ENCODE measurements around the gene ZMYM4. TPM values are rescaled to one million over a fixed set of nuclear protein-coding genes. Genes with fewer than 3 reads are reported as not detected.

ZMYM4 gene
- polyA plus RNA-seq, 3 donors = 12.3 to 31.8 (median 26.0) TPM

DNA sequence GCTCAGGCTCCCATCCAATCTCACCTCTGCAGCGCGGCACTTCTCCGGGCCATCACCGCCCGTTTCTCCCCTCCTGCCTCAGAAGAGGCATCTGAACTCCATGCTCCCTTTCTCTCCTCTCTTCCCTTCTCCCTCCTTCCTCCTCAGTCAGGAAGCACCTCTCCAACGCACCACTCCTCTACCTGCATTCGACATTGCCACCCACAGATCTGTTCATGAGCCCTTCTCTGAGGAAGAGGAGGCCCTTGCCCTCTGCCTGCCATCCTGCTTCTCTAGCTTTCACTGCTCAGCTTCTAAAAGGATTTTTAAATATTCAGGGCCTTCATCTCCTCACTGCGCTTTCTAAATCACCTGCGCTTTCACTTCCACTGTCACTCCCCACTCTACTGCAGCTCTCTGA, 168.7 kb downstream of the ZMYM4 start:
- Mint-ChIP-seq H3K9me3 (peaks cover 0 to 1% (median 0%) of the 10 kb centered on the region in 7 donors), H3K27ac (peak overlapping the region in 5 of 7 donors; percentile 17 to 48 (median 32)), H3K36me3 (peaks cover 93 to 98% of the 10 kb centered on the region in 2 donors), H3K27me3 (ENCODE audit: low read depth in 3 of 3) (peaks cover 0 to 2% (median 2%) of the 10 kb centered on the region in 3 donors), H3K4me3 (no peak overlapping the region), H3K4me1 (peaks cover 16% of the 10 kb centered on the region)
- H4K20me1 ChIP-seq (ENCODE audit: insufficient read depth, low read length) = peaks cover 6% of the 10 kb centered on the region
- H3K9me3 ChIP-seq (replicated peaks in 1 of 2; ENCODE audit: control insufficient read depth in 1 of 2, insufficient read depth in 1 of 2, low read length in 2 of 2) = no peaks in the 10 kb centered on the region
- no peak overlapping the region for H3K4me3 ChIP-seq (replicated peaks in 1 of 3; ENCODE audit: low read depth in 2 of 3, low read length in 3 of 3)
- TF ChIP-seq, protein P1, sequence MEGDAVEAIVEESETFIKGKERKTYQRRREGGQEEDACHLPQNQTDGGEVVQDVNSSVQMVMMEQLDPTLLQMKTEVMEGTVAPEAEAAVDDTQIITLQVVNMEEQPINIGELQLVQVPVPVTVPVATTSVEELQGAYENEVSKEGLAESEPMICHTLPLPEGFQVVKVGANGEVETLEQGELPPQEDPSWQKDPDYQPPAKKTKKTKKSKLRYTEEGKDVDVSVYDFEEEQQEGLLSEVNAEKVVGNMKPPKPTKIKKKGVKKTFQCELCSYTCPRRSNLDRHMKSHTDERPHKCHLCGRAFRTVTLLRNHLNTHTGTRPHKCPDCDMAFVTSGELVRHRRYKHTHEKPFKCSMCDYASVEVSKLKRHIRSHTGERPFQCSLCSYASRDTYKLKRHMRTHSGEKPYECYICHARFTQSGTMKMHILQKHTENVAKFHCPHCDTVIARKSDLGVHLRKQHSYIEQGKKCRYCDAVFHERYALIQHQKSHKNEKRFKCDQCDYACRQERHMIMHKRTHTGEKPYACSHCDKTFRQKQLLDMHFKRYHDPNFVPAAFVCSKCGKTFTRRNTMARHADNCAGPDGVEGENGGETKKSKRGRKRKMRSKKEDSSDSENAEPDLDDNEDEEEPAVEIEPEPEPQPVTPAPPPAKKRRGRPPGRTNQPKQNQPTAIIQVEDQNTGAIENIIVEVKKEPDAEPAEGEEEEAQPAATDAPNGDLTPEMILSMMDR (IDR thresholded peaks at IDR 0.05) = no peak
- no peak overlapping the region for H2AFZ ChIP-seq (ENCODE audit: insufficient read depth, low read depth, low read length, poor library complexity, severe bottlenecking)
- H3K9ac ChIP-seq (ENCODE audit: insufficient read depth, low read length, poor library complexity, severe bottlenecking) = no peak overlapping the region
- peaks cover 20% of the 10 kb centered on the region for H3K79me2 ChIP-seq (ENCODE audit: insufficient read depth, low read length)
- H3K4me1 ChIP-seq (ENCODE audit: control insufficient read depth in 1 of 2, insufficient read depth in 2 of 2, low read length in 2 of 2) = peaks cover 5 to 6% of the 10 kb centered on the region in 2 donors
- peak overlapping the region in 1 of 2 donors; percentile 33 for H3K27ac ChIP-seq (ENCODE audit: low read depth in 1 of 2, low read length in 2 of 2)
- intact Hi-C loops (cut with micrococcal nuclease) = no loop called here
- WGBS (ENCODE audit: insufficient coverage) = 99% methylated on average over 7 of the region's 9 CpGs
- DNase-seq = no peak
- no peak overlapping the region for H3K4me2 ChIP-seq (replicated peaks; ENCODE audit: extremely low read depth, low read length, poor library complexity, severe bottlenecking)
- peaks cover 95 to 98% of the 10 kb centered on the region in 2 donors for H3K36me3 ChIP-seq (replicated peaks in 1 of 2; ENCODE audit: control insufficient read depth in 1 of 2, insufficient read depth in 2 of 2, low read length in 2 of 2)
- H3K27me3 ChIP-seq (ENCODE audit: control insufficient read depth in 2 of 2, insufficient read depth in 2 of 2, low read length in 2 of 2) = no peaks in the 10 kb centered on the region

DNA sequence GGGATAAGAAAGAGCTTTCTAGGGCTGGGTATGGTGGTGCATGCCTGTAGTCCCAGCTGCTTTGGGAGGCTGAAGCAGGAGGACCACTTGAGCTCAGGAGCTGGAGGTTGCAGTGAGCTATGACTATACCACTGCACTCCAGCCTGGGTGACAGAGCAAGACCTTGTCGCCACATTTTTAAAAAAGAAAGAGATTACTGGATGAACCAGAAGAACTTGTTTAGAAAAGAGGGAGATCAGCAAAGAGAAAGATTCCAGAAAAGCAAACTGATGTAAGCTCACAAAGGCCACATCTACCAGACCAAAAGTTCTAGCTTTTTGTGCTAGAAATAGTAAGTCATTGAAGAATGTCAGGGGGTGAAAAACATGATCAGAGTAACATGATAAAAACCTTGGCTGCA, 171.1 kb downstream of the ZMYM4 start:
- Mint-ChIP-seq H3K4me1 (peaks cover 23% of the 10 kb centered on the region), H3K27ac (peak overlapping the region in 3 of 7 donors; percentile 2 to 61 (median 12)), H3K27me3 (ENCODE audit: low read depth in 3 of 3) (no peaks in the 10 kb centered on the region), H3K9me3 (no peaks in the 10 kb centered on the region), H3K4me3 (no peak overlapping the region), H3K36me3 (peaks cover 77 to 83% of the 10 kb centered on the region in 2 donors)
- Histone ChIP-seq H3K27me3 (ENCODE audit: control insufficient read depth in 2 of 2, insufficient read depth in 2 of 2, low read length in 2 of 2) (no peaks in the 10 kb centered on the region), H3K27ac (ENCODE audit: low read depth in 1 of 2, low read length in 2 of 2) (peak overlapping the region in 1 of 2 donors; percentile 56), H2AFZ (ENCODE audit: insufficient read depth, low read depth, low read length, poor library complexity, severe bottlenecking) (no peak overlapping the region), H3K4me2 (replicated peaks; ENCODE audit: extremely low read depth, low read length, poor library complexity, severe bottlenecking) (no peak overlapping the region), H3K9ac (ENCODE audit: insufficient read depth, low read length, poor library complexity, severe bottlenecking) (no peak overlapping the region), H4K20me1 (ENCODE audit: insufficient read depth, low read length) (peaks cover 6% of the 10 kb centered on the region), H3K79me2 (ENCODE audit: insufficient read depth, low read length) (peaks cover 31% of the 10 kb centered on the region), H3K4me1 (ENCODE audit: control insufficient read depth in 1 of 2, insufficient read depth in 2 of 2, low read length in 2 of 2) (peaks cover 28 to 29% of the 10 kb centered on the region in 2 donors), H3K4me3 (replicated peaks in 1 of 3; ENCODE audit: low read depth in 2 of 3, low read length in 3 of 3) (no peak overlapping the region), H3K36me3 (replicated peaks in 1 of 2; ENCODE audit: control insufficient read depth in 1 of 2, insufficient read depth in 2 of 2, low read length in 2 of 2) (peaks cover 80 to 88% of the 10 kb centered on the region in 2 donors), H3K9me3 (replicated peaks in 1 of 2; ENCODE audit: control insufficient read depth in 1 of 2, insufficient read depth in 1 of 2, low read length in 2 of 2) (no peaks in the 10 kb centered on the region)
- TF ChIP-seq, protein P1 (IDR thresholded peaks at IDR 0.05) = no peak
- 100% methylated on average over 1 of the region's 1 CpG for WGBS (ENCODE audit: insufficient coverage)
- DNase-seq = no peak
- intact Hi-C loops (cut with micrococcal nuclease) = loop anchor here in 1 of 2 donors (10.0 kb wide), 1 partner anchor 95 kb away; no protein-coding TSS in a partner anchor

All from CD14-positive monocyte (primary cell).